ENCODE measurements around the gene TRAK2.

Gene TRAK2

GRCh38 chr2:201360256-201360655 is 91.0 kb downstream of the TRAK2 start:
- DNase-seq, result no peak

DNA sequence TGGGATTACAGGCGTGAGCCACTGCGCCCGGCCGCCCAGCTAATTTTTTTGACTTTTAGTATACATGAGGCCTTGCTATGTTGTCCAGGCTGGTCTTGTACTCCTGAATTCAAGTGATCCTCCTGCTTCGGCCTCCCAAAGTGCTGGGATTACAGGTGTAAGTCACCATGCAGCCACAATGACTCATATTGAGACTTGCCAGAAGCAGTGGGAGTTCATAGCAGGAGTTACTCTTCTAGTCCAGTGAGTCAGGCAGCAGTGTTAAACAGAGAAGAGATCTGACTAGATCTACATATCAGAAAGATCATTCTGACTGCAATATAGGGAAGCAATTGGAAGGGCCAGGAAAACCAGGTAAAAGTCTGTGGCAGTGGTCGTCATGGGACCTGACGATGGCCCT is 92.6 kb downstream of the TRAK2 start:
- DNase-seq, result no peak

DNA sequence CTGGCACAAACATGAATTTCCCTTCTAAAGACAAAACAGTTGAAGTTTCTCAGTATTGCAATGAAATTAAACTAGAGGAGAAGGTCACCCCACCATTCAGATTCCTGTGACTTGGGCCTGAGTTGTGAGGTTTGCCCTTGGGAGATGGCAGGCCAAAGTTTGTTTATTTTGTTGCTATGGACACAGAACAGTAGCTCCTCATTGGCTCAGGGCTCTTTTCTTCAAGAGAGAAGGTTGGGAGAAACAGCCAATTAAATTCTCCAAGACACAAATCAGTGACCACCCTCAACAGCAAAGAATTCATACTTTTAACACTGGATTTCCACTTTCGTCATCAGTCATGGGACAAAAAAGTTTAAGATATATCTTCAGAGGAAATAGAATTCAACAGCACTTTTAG is 94.0 kb downstream of the TRAK2 start, which contains the start of gene FLACC1:
Gene FLACC1, minus strand, starts transcription at position 125 of the 400 bp plus-strand sequence. CDS start 5,941 bp downstream, outside the sequence.
- no peak for DNase-seq

- DNase-seq, result no peak
Observed at GRCh38 chr2:201353116-201353515, 98.1 kb downstream of the TRAK2 start.

DNA sequence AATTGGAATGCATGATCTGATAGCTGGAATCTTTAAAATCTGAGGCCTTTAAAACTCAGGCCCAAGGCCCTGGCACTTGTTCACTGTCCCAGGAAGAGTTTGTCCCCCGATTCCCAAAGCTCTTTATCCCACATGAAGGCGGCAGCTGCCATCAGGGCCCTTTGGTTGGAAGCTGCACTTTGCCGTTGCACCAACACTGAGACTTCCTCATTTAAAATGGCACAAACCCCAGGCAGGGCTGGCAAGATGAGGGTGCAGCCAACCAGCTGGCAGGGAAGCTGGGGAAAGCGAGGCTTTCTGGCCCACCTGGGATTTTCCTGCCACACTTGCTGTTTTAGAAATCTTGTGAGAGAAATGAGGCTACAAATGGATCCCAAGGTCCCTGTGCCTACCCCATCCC is 100.4 kb downstream of the TRAK2 start:
- no peak for DNase-seq

GRCh38 chr2:201349601-201350000 is 101.7 kb downstream of the TRAK2 start:
- DNase-seq, result no peak

GRCh38 chr2:201348758-201349157 is 102.5 kb downstream of the TRAK2 start:
- no peak for DNase-seq

DNA sequence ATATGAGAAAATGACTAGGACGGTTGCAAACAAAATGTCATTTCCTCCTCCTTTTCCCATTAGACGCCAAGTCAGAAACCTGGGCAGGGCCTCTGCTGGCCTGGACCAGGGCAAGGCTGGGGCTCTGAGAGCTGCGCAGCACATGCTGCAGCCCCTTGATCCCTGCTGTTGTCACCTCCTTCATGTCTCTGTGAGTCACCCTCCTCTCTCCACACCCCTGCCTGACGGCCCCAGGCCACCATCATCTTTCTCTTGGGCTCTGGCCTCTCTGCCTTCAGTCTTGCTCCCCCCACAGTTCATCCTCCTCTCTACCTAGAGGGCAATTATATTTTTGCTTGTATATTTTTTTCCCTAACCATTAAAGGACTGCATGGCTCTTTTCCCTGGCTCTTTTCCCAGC is 104.1 kb downstream of the TRAK2 start:
- DNase-seq, result no peak

DNA sequence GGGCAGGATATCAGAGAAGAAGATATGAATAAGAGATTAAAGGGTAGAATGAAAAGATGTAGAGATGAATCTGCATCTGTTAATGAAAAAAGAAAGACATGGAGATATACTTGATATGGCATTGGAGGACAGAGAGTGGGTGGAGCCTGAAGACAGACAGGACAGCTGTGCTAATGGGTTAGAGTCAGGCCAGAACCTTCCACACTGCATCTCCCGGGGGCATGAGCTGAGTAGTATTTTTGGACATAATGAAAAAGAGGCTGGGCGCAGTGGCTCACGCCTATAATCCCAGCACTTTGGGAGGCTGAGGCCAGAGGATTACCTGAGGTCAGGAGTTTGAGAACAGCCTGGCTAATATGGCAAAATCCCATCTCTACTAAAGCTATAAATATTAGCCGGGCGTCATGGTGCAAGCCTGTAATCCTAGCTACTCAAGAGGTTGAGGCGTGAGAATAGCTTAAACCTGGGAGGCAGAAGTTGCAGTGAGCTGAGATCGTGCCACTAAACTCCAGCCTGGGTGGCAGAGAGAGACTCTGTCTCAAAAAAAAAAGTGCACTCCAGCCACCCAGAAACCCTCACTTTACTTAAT is 105.5 kb downstream of the TRAK2 start:
- no peak for DNase-seq

DNA sequence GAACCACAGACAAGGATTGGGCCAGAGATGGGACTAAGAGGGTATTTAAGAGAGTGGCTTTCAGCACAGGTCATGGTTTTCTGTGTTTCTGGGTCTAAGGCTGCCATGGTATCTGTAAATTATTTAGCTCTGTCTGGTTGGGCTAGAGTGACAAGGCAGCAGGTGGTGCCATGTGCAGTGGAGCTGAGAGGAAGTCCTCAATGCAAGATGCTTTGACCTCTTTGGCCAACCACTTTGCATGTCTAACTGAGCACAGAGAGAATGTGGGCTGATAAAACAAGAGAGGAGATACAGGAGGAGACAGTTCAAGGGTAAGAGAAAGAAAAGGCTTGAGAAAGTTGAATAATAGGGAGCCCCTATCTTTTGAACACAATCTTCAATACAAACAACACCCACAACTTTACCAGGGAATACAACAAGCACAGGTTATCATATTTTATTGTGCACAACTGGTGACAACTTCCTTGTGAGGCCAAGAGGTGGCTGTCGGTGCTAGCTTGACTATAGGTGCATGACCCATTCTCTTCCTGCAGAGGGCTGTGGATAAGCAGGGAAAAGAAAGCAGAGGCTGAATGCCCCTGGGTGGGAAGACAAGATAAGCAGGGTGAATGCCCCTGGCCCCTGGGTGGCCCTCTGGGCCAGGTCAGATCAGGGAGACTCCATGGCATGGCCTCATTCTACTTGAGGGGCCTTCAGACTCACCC is 106.4 kb downstream of the TRAK2 start:
- DNase-seq, result no peak

DNA sequence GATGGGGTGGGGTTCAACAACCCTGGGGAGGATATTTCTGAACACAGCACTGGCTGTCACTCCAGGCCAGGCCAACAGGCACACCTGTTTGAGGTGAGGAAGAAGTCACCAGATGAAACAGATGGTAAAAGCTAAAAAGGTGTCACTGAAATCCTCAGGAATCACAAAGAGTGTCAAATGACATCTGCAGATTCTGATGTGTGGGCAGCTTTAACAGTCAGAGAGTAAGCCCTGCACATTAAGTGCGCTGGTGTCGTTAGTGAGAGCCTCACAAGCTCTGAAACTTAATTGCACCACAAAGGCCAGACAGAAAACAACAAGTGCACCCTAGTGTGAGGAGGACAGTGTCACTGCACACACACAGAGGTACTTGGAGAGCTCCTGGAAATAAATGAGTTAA is 107.7 kb downstream of the TRAK2 start:
- no peak for DNase-seq

DNA sequence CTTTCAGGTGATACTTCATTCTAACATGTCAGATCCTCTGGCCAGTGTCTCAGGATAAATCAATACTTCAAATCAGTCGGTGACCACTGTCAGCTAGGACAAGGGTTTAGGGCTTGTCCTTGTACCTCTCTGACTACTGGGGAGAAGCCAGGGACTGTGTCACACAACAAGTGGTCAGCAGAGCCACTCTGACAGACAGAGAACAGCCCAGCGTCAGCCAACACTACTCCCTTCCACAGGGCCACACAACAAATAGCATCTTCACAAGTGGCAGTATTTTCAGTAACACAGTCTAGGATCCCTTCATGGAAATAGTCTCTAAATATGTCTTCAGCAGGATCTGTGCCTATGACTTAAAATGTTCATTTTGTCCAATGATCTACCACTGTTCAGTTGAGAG is 108.3 kb downstream of the TRAK2 start:
- no peak for DNase-seq

GRCh38 chr2:201329409-201329808 is 121.8 kb downstream of the TRAK2 start:
- no peak for DNase-seq

- no peak for DNase-seq
Observed at GRCh38 chr2:201327678-201328077, 123.6 kb downstream of the TRAK2 start.

Measured in central memory CD4-positive, alpha-beta T cell (primary cell).